Muscle of leg (tissue), 11 donors: ENCODE measurements around the gene MTA3. TPM values are rescaled to one million over a fixed set of nuclear protein-coding genes. Genes with fewer than 3 reads are reported as not detected.

Experiments
- DNase-seq: peaks from one replicate; pipeline ENCODE4 v3.0.0; 2013
- H3K27ac ChIP-seq: one replicate; pipeline ENCODE4 v1.5.1; 2013; ENCODE audit warnings: mild to moderate bottlenecking, low read length, control low read depth
- H3K27me3 ChIP-seq: one replicate; pipeline ENCODE4 v1.6.1; 2013; ENCODE audit warnings: low read length; ENCODE audit not compliant: control insufficient read depth, insufficient read depth
- H3K36me3 ChIP-seq: one replicate; pipeline ENCODE4 v1.6.1; 2013; ENCODE audit warnings: low read length; ENCODE audit not compliant: control insufficient read depth, insufficient read depth
- H3K4me1 ChIP-seq: one replicate; pipeline ENCODE4 v1.6.1; 2013; ENCODE audit warnings: low read length; ENCODE audit not compliant: control insufficient read depth, insufficient read depth
- H3K4me3 ChIP-seq: one replicate; pipeline ENCODE4 v1.5.1; 2013; ENCODE audit warnings: low read length, control low read depth
- H3K9me3 ChIP-seq: replicated peaks from 2 replicates; pipeline ENCODE4 v1.6.1; 2013; ENCODE audit warnings: low read depth, low read length; ENCODE audit not compliant: control insufficient read depth
- WGBS: methylation state at CpG from one replicate; pipeline ENCODE4 v1.1.5; 2013; ENCODE audit warnings: missing lambda C conversion rate; ENCODE audit not compliant: insufficient coverage; 5-methylcytosine and 5-hydroxymethylcytosine counted together
- polyA plus RNA-seq, 8 donors: library from polyadenylated mRNA; unstranded; fragments of 120-200 nt; gene quantifications; one replicate each; pipeline versions ENCODE4 v1.2.1 to v1.2.3, GENCODE V29; 2013; ENCODE audit warnings: inconsistent platforms in 1 of 8, low replicate concordance in 1 of 8; ENCODE audit not compliant: insufficient read length in 8 of 8, insufficient read depth in 1 of 8
- total RNA-seq: library from RNA; stranded (reverse); fragments of 120-200 nt; gene quantifications from one replicate; pipeline ENCODE4 v1.2.4, GENCODE V29; 2013

The MTA3 gene
- total and polyA plus RNA-seq, 9 donors, result 22.5 to 37.9 (median 24.9) TPM

DNA sequence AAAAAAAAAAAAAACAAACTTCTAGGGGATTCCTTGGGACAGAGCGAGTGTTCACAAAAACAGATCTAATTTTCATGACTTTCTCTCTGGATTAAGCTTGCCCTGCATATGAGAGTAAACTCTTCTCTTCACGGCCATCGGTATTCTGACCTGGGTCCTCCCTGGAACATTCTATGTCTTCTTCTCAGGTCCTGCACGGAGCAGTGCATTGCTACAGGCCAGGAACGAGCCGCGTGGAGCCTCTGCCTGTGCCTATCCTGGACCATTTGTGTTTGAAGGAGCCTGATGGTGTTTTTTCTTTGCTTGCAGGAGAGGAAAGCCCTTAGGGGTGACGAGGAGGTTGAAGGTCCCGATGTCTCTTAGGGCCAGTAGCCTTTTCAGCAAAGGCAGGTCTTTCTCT lies 197.3 kb downstream of the MTA3 start:
- Histone ChIP-seq H3K4me1 (peaks cover 4% of the 10 kb centered on the region), H3K36me3 (peaks cover 22% of the 10 kb centered on the region), H3K27ac (no peak overlapping the region), H3K27me3 (no peaks in the 10 kb centered on the region), H3K9me3 (no peaks in the 10 kb centered on the region), H3K4me3 (no peak overlapping the region)
- no peak for DNase-seq
- WGBS, result 93% methylated on average over 5 of the region's 9 CpGs

DNA sequence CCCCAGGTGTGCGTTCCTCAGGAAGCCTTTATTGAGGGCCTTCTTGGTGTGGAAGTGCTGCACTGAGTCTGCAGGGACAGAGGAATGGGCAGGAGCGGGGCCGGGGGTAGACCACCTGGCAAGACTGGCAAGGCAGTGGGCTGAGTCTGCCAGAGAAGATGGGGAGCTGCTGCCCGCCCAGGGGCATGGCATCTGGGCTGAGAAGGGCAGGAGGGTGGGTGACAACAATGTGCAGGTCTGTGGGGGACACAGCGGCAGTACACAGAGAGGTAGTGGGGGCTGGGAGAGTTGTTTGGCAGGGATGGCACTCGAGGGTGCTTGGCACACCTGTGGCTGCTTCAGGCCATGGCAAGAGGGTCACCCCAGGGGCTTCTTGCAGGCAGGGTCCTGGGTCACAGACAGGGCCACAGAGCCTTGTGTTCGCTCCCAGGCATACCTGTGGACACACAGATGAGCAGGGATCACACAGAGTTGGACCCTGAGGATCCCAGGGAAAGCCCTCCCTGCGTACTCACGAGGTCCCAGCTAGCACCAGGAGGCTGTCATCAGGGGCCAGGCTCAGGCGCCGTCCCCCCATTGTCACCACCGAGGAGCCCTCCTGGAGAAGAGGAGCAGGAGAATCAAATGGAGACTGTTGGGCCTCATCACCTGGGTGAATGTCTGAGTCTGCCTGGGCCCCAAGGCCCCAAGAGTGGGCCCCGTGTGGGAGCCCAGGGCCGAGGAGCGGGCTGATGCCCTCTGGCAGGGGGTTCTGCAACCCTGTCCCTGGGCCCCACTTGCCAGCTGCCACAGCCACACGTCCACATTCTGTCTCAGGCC lies 198.9 kb downstream of the MTA3 start:
- DNase-seq, result no peak
- H3K9me3 ChIP-seq, result no peaks in the 10 kb centered on the region
- no peaks in the 10 kb centered on the region for H3K27me3 ChIP-seq
- H3K4me3 ChIP-seq, result no peak overlapping the region
- peaks cover 6% of the 10 kb centered on the region for H3K4me1 ChIP-seq
- 80% methylated on average over 15 of the region's 16 CpGs for WGBS
- no peak overlapping the region for H3K27ac ChIP-seq
- peaks cover 19% of the 10 kb centered on the region for H3K36me3 ChIP-seq

DNA sequence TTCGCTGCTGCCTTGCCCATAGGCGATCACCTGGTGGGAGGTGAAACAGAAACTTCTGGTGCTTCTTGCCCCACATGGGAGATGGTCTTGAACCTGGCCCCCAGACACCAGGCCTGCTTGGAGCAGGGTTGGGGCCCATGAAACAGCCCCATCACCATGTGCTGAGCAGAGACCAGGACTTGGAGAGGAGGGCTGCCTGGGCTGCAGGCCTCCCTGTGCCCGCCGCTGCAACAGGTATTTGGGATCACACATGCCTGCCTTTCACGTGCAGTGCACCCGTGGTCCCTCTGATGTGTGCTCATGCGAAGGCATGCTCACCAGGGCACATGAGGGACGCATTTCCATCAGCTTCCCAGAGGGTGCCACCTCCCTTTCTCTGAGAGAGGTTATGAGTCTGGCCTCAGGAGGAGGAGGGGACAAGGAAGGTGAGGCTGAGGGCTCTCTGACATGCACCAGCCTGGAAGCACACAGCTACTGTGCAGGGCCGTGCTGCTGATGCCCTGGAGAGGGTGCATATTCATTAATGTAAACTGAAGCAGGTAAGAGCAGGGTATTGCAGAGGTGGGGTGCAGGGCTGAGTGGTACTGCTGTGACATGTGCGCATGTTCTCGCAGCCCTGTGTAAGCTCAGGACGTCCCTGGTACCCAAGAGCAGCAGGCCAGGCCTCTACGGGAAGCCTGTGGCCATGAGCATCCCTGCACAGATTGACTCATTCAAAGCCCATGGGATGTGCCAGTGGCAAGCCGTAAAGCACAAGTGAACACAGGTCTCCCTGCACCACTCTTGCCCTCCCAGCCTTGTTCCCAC lies 199.7 kb downstream of the MTA3 start:
- no peak overlapping the region for H3K27ac ChIP-seq
- peaks cover 6% of the 10 kb centered on the region for H3K4me1 ChIP-seq
- no peak overlapping the region for H3K4me3 ChIP-seq
- H3K36me3 ChIP-seq, result peaks cover 16% of the 10 kb centered on the region
- no peaks in the 10 kb centered on the region for H3K27me3 ChIP-seq
- no peak for DNase-seq
- H3K9me3 ChIP-seq, result no peaks in the 10 kb centered on the region
- 74% methylated on average over 11 of the region's 14 CpGs for WGBS

DNA sequence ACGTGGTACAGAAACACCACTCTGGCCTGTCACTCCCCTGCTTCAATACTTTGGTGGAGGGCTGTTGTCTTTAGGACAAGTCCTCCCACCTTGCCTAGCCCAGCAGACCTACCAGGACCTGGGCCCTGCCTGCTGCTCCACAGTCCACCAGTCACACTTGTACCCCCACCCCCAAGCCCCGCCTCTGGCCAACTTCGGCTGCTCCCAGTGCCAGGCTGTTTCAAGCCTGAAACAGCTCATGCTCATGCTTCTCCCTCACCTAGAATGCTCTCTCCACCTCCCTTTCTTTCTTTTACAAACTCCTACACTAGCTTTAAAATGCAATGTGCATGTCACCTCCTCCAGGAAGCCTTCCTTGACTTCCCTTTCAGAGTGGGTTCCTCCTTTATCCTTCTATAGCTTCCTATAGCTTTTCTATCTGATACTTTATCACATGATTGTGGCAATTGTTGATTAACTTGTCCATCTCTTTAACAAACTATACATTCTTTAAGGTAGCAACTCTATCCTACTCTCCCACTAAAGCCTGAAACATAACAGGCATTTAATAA lies 200.3 kb downstream of the MTA3 start:
- peaks cover 6% of the 10 kb centered on the region for H3K4me1 ChIP-seq
- WGBS, result 86% methylated on average over 2 of the region's 3 CpGs
- no peak for DNase-seq
- no peaks in the 10 kb centered on the region for H3K9me3 ChIP-seq
- H3K36me3 ChIP-seq, result peaks cover 12% of the 10 kb centered on the region
- H3K27me3 ChIP-seq, result no peaks in the 10 kb centered on the region
- no peak overlapping the region for H3K27ac ChIP-seq
- no peak overlapping the region for H3K4me3 ChIP-seq

DNA sequence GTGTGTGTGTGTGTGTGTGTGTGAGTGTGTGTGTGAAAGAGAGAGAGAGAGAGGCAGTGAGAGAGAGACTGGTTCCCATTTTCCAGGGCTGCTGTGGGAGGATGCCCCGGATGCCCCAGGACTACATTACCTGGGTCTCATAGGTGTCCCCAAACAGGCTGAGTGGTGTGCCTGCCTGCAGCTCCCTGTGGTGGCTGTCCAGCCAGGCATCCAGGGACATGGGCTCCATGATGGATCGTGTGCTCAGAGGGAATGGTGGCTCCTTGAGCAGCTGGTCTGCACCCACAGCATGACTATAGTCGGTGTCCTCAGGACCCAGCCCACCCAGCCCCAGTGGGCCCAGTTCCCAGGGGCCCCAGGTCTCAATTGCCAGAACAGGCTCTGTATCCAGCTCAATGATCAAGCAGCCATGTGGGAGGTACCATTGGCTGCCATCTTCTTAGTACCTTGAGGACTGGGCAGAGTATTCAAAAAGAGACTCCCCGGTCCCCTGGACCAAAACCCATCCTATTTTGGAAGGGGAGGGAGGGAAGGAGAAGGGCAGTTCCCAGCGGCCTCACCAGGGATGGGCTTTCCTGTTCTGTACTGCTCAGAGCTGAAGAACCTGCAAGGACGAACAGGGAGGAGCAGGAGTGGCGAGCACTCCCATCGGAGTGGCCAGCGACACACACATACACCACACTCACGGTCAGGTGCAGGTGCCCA lies 201.3 kb downstream of the MTA3 start:
- peaks cover 2% of the 10 kb centered on the region for H3K4me1 ChIP-seq
- H3K9me3 ChIP-seq, result no peaks in the 10 kb centered on the region
- no peaks in the 10 kb centered on the region for H3K27me3 ChIP-seq
- no peak overlapping the region for H3K27ac ChIP-seq
- 95% methylated on average over 7 of the region's 10 CpGs for WGBS
- H3K36me3 ChIP-seq, result peaks cover 16% of the 10 kb centered on the region
- no peak overlapping the region for H3K4me3 ChIP-seq
- DNase-seq, result peak; percentile 0

DNA sequence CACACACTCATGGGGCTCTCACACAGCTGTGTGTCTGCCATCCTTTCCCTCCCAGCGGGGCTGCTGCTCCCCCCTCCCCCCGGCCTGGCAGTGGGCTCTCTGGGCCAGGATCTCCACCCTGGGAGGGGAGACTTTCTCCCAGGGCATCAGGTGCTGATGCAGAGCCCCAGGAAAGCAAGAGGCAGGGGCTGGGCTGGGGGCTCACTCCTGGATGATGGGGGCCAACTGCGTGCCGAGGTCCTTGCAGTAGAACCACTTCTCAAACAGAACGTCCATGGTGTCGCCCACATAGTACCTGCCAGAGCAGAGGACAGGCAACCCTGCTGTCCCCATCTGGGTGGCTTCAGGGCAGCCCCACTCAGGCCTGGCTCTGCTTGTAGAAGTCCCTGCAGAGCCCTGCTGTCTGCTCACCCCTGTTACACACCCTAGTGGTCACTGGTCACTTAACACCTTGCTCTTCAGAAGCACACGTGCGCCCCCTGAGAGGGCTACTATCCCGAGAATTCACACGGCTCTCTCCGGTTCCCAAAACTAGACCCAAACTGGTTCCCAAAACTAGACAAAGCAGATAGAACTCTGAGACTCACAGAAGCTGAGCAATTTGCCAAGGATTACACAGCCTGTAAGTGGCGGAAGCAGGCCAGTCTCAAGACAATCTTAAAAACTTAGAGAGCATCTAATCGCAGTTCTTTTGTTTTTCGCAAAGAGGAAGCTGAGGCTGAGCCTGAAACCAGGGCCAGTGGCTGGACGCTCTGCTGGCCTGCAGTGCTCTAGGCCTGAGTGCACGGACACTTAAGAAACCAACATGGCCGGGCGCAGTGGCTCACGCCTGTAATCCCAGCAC lies 202.1 kb downstream of the MTA3 start:
- H3K27ac ChIP-seq, result peak overlapping the region; percentile 20
- H3K36me3 ChIP-seq, result peaks cover 16% of the 10 kb centered on the region
- WGBS, result 55% methylated on average over 10 of the region's 19 CpGs
- H3K4me3 ChIP-seq, result no peak overlapping the region
- no peaks in the 10 kb centered on the region for H3K27me3 ChIP-seq
- DNase-seq, result peak; percentile 59
- H3K4me1 ChIP-seq, result peaks cover 2% of the 10 kb centered on the region
- H3K9me3 ChIP-seq, result no peaks in the 10 kb centered on the region

DNA sequence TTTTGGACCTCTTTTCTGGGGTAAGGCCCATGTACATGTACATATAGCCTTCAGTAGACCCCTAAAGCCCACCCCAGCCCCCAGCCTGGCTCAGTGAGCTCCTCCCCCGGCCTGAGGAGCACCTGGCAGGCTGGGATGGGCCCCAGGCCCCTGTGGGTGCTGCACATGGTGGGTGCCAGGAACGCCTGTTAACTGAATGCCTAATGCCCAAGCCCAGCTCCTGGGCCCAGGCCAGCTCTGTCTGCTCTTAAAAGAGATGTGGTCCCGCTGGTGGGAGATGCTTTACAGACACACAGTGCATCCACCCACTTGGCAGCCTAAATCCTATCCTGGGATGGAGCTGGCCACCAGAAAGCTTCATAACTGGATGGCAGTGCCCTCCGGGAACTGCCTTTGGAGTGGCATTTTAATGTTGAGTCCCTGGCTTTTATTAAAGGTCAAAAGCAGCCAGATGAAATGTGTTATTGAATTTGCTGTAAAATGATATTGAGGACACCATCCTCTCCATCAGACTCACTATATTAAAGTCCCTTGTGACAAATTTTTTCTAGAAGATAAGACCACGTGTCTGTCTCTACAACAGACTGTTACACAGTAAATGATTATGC lies 203.2 kb downstream of the MTA3 start:
- H3K36me3 ChIP-seq, result peaks cover 12% of the 10 kb centered on the region
- no peaks in the 10 kb centered on the region for H3K9me3 ChIP-seq
- H3K4me3 ChIP-seq, result no peak overlapping the region
- peaks cover 2% of the 10 kb centered on the region for H3K4me1 ChIP-seq
- no peaks in the 10 kb centered on the region for H3K27me3 ChIP-seq
- H3K27ac ChIP-seq, result no peak overlapping the region
- no peak for DNase-seq
- 100% methylated on average over 2 of the region's 5 CpGs for WGBS

DNA sequence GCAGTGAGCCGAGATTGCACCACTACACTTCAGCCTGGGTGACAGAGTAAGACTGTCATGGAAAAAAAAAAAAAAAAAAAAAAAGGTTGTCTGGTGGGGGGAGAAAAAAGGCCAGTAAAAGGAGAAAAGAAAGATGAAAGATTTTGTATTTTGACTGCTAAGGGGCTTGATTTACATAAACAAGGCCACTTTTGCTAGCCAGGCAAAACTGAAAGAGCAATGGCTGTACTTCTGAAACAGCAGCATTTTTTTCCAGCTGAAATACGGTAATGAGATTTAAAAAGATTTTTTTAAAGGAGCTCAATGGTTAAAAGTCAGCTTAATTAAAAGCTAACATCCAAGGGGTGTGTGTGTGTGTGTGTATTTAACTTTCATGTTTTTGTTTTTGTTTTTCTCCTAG lies 206.8 kb downstream of the MTA3 start:
- peaks cover 10% of the 10 kb centered on the region for H3K36me3 ChIP-seq
- peaks cover 4% of the 10 kb centered on the region for H3K9me3 ChIP-seq
- DNase-seq, result no peak
- WGBS, result no CpG with 5 or more reads among the region's 2 CpGs
- no peaks in the 10 kb centered on the region for H3K27me3 ChIP-seq
- peaks cover 2% of the 10 kb centered on the region for H3K4me1 ChIP-seq
- H3K4me3 ChIP-seq, result no peak overlapping the region
- no peak overlapping the region for H3K27ac ChIP-seq

DNA sequence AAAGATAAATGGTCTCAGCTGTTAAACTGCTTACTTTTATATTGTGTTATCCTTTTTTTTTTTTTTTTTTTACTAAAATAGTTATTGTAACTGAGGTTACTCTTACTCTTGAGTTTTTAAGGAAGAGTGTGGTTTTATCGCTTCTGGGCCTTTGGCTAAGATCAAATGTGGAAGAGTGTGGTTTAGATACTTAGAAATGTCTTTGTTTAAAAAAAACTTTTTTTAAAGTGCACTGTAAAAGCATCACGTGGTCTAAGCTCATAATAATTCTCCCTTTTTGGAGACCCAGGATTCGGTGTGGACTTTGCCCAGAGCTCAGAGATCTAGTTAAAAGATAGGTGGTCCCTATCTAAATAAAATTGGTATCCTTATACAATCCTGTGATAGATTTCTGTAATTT lies 207.4 kb downstream of the MTA3 start:
- no CpG with 5 or more reads among the region's 3 CpGs for WGBS

More for the DNA sequence above, 207.4 kb downstream of the MTA3 start:
- Histone ChIP-seq H3K9me3 (peaks cover 4% of the 10 kb centered on the region), H3K27ac (no peak overlapping the region), H3K4me3 (no peak overlapping the region), H3K36me3 (peaks cover 10% of the 10 kb centered on the region), H3K27me3 (no peaks in the 10 kb centered on the region), H3K4me1 (peaks cover 1% of the 10 kb centered on the region)
- DNase-seq, result no peak
